Activated CD4-positive, CD25-positive, alpha-beta regulatory T cell treated with anti-CD3 and anti-CD28 coated beads, Interleukin-2, amount 50 U/mL, for 72 hours (primary cell): Measurements from ENCODE around the gene CELF1.
"Not testable (repeated sequence)": the region's sequence is repeated elsewhere in the genome, so short reads cannot be mapped to it uniquely, and the experiment has no call there.

Source experiments
- DNase-seq: peaks from one replicate; pipeline ENCODE4 v3.0.0; 2021

CELF1 gene

GRCh38 chr11:47572715-47573255 lies 19.9 kb upstream of the CELF1 start:
- DNase-seq: no peak

DNA sequence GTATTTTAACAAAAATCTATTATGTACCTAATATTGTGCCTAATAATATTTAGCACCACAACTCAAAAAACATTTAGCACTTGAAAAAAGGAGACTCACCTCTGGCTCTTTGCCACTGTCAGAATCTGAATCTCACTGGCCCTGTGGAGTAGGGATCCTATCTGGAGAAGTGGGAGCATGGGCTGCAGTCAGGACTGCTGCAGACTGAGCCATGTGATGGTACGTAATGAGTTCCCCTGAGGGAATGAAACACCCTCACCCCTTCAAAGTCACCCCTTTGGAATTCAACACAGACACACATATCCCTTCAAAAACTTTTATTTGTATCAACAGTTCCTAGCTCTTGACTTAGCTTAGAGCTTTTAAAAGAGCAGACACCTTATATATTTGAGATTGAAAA lies 19.0 kb upstream of the CELF1 start:
- DNase-seq: no peak

- no peak for DNase-seq
These were observed 18.4 kb upstream of the CELF1 start for GRCh38 chr11:47571357-47571729.

DNA sequence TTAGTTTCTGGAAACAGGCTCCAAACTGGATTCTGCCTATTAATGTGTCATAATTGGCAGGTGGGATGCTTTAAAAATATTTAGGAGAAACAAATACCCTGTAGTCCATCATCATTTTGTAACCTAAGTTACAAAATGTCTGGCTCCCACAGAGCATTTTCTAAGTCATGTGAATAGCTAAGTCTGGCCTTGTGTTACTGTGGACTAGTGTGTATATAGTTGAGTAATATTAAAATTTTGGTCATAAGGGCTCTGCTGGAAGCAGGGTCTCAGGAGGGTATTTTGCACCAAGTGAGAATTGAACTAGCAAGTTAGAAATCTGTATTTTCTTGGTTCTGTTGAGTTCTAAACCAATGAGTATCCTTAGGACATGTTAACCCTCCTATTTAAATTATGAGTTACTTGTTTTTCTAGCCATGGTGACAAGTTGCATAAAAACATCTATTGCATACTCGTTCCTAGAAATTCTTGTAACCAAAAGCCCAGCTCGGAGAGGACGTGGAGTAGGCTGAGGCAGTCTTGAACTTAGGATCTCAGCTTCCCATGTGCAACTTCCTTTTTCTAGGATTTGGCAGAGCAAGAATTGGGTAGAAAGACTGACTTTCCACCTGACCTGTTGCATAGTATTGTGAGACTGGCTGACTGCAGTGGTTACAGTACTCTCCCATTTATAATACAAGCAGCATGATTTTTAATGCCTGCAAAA lies 17.9 kb upstream of the CELF1 start:
- no peak for DNase-seq

GRCh38 chr11:47569646-47570045 lies 16.7 kb upstream of the CELF1 start:
- DNase-seq: no peak

- no peak for DNase-seq
These were observed 13.3 kb upstream of the CELF1 start for GRCh38 chr11:47566149-47566698.

GRCh38 chr11:47565340-47566148 lies 12.6 kb upstream of the CELF1 start, which contains the start of gene PTPMT1:
Gene PTPMT1, plus strand, starts transcription at chr11:47565599. Its CDS starts 24 bp downstream, at chr11:47565623.
- DNase-seq: peak; percentile 75

GRCh38 chr11:47564933-47565339 lies 12.0 kb upstream of the CELF1 start:
- no peak for DNase-seq

DNA sequence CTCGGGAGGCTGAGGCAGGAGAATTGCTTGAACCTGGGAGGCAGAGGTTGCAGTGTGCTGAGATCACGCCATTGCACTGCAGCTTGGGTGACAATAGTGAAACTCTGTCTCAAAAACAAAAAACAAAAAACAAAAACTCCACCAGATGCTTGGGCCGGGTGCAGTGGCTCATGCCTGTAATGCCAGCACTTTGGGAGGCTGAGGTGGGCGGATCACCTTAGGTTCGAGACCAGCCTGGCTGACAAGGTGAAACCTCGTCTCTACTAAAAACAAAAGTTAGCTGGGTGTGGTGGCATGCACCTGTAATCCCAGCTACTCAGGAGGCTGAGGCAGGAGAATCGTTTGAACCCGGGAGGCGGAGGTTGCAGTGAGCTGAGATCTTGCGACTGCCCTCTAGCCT lies 11.4 kb upstream of the CELF1 start:
- not testable (repeated sequence) for DNase-seq

GRCh38 chr11:47562393-47562792 lies 9.5 kb upstream of the CELF1 start:
- DNase-seq: not testable (repeated sequence)

DNA sequence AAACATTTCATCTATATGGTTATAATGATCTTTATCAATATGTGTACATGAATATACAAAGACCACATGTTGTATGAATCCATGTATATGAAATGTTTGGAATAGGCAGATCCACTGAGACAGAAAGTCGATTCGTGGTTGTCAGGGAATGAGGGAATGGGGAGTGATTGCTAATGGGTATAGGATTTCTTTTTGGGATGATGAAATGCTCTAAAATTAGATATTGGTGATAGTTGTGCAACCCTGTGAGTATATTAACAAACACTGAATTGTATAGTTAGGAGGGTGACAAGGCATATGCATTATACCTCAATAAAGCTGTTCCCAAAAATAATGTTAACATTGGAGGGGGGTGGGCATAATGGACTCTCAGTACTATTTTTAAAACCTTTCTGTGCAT lies 7.5 kb upstream of the CELF1 start:
- DNase-seq: no peak

GRCh38 chr11:47558695-47559094 lies 5.8 kb upstream of the CELF1 start:
- no peak for DNase-seq

DNA sequence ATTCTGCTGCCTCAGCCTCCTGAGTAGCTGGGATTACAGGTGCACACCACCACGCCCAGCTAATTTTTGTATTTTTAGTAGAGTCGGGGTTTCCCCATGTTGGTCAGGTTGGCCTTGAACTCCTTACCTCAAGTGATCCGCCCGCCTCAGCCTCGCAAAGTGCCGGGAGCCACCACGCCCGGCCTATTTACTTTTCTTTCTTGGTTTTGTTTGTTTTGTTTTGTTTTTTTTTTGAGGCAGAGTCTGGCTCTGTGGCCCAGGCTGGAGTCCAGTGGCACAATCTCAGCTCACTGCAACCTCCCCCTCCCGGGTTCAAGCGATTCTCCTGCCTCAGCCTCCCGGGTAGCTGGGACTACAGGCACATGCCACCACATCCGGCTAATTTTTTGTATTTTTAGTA lies 4.1 kb upstream of the CELF1 start:
- DNase-seq: not testable (repeated sequence)

DNA sequence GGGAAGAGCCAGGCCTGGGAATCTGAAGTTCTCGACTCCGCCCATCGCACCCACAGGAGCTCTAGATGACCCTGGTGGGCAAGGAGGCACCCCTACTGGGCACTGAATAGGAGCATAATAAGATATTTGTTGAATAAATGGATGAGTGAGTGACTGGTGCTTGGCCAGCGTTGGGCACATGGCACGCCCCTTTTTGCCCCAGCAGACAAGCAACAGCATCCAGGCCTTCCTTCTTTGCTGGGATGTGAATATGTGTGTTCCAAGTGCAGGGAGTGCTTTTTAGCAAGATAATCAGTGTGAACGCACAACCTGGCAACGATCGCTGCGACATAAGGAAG lies 443 bp upstream of the CELF1 start:
- DNase-seq: no peak

- DNase-seq: no peak
These were observed 821 bp downstream of the CELF1 start for GRCh38 chr11:47552056-47552565.

- no peak for DNase-seq
These were observed 1.8 kb downstream of the CELF1 start for GRCh38 chr11:47551086-47551485.

DNA sequence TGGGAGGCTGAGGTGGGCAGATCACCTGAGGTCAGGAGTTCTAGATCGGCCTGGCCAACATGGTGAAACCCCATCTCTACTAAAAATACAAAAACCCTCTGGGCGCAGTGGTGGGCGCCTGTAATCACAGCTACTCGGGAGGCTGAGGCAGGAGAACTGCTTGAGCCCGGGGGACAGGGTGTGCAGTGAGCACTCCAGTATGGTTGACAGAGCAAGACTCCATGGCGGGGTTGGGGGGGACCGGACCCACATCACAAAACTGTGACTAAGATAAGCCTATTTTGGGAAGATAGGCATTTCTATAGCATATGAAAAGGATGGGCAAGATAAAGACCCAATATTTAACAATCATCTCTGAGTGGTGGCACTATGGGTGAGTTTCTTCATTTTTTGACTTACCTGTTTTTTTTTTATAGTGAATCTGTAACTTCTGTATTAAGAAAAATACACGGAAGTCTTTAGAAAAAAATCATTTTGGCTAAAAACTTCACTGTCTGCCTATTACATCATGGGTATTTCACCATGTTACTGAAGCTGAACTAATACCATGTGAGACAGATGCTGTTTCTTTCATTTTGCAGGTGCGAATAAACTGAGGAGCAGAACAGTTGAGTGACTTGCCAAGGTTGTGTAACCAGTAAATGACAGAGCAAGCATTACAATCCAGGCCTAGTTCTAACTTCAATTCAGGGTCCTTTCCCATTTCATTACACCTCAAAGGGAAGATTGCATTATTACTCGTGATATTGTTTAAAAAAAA lies 2.5 kb downstream of the CELF1 start:
- no peak for DNase-seq

GRCh38 chr11:47546274-47546673 lies 6.7 kb downstream of the CELF1 start:
- DNase-seq: not testable (repeated sequence)

DNA sequence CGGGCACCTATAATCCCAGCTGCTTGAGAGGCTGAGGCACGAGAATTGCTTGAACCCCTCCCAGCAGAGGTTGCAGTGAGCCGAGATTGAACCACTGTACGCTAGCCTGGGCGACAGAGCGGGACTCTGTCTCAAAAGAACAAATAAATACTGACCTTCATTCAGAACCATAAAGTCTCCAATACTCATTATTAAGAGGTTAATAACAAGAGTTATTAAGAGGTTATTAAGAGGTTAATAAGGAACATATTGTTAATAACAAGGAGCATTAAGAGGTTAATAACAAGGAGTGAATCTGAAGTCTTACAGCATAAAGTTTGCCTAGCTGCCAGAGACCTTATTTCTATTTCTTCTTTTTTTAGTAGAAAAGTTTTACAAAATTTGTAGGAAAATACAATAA lies 7.6 kb downstream of the CELF1 start:
- no peak for DNase-seq

GRCh38 chr11:47541070-47541469 lies 11.9 kb downstream of the CELF1 start:
- DNase-seq: no peak

GRCh38 chr11:47539681-47540039 lies 13.3 kb downstream of the CELF1 start:
- no peak for DNase-seq

- DNase-seq: no peak
These were observed 14.0 kb downstream of the CELF1 start for GRCh38 chr11:47538741-47539565.
